Upper lobe of right lung (tissue), 1 donor: Measurements from ENCODE around the gene ARHGAP21. TPM values are rescaled to one million over a fixed set of nuclear protein-coding genes. Genes with fewer than 3 reads are reported as not detected.

Experiments
- ATAC-seq: fragments of 200-7000 bp; cut with Tn5 transposase; one replicate; pipeline ENCODE4 v1.9.1; 2020; ENCODE audit warnings: mild to moderate bottlenecking, moderate library complexity
- DNase-seq: peaks from one replicate; pipeline ENCODE4 v3.0.0-alpha.2; 2020
- H3K27ac ChIP-seq: fragments of 200-600 bp; one replicate; pipeline ENCODE4 v1.8.0; 2022
- H3K27me3 ChIP-seq: fragments of 200-600 bp; one replicate; pipeline ENCODE4 v1.8.0; 2022; ENCODE audit warnings: mild to moderate bottlenecking
- H3K36me3 ChIP-seq: fragments of 200-600 bp; one replicate; pipeline ENCODE4 v1.8.0; 2022
- H3K4me1 ChIP-seq: fragments of 200-600 bp; one replicate; pipeline ENCODE4 v1.8.0; 2022
- H3K4me3 ChIP-seq: fragments of 200-600 bp; one replicate; pipeline ENCODE4 v1.8.0; 2022; ENCODE audit warnings: mild to moderate bottlenecking
- H3K9me3 ChIP-seq: fragments of 200-600 bp; one replicate; pipeline ENCODE4 v1.8.0; 2022
- CTCF ChIP-seq: fragments of 200-600 bp; IDR thresholded peaks from one replicate; pipeline ENCODE4 v1.8.0; 2022; ENCODE audit warnings: antibody characterized with exemption
- intact Hi-C: fragments of 100-400 bp; cut with DNase I; formaldehyde crosslinking; loops from one replicate; pipeline ENCODE4 v1.11.0; 2022
- total RNA-seq: library from RNA; stranded (reverse); fragmentation: NEBNext Ultra II Directional; extraction: Animal tissue kit (Norgen Biotek cat#: 25700); gene quantifications from one replicate; pipeline ENCODE4 v1.2.1, GENCODE V29; 2021
- donor health status: DM: no; HTN: yes; CAD: no; lungs with severe emphysema.

Gene ARHGAP21
- total RNA-seq, 1 donor from 2014 or later, result 85.0 TPM

- TF ChIP-seq CTCF, result no peak
- H3K36me3 ChIP-seq, result no peaks in the 10 kb centered on the region
- no peak for ATAC-seq
- intact Hi-C loops, result no loop called here
- H3K27me3 ChIP-seq, result no peaks in the 10 kb centered on the region
- DNase-seq, result no peak
- no peak overlapping the region for H3K4me3 ChIP-seq
- peaks cover 19% of the 10 kb centered on the region for H3K4me1 ChIP-seq
- H3K27ac ChIP-seq, result no peak overlapping the region
- no peaks in the 10 kb centered on the region for H3K9me3 ChIP-seq
Measured at GRCh38 chr10:24681572-24682088, 42.1 kb downstream of the ARHGAP21 start.

DNA sequence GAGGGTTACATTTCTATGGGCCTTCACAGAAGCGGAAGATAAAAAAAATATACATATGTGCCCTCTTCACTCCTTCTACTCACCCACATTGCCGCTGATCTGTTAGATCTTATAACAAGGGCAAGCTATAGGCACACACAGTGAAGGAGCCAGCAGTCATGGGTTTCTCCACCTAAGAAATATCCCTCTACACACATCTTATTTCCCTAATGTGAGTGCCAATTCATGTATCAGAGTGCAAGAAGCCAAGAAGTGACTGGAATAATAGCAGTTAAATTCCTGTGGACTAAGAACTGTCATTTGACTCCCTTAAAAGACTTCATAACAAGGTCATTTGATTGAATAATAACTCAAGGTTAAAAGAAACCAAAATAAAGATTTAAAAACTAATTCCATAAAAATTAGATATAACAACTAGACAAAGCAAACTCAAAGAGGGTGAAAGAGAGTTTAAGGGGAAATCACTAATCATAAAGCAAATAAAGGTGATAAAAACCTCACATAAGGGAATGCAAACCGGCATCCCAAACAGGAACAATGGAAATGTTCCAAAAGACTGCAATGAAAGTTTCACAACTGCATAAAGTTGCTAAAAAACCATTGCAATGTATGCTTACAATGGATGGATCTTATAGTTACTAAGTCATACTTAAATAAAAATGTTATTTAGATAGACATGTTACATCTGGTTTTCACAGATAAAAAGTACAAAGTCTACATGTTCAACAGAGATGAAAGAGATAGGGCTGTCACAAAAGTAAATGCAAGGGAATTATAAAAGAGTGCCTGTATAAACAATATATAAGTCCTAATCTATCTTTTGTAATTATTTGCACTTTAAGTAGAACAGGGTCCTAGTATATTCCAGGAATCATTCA, 42.8 kb downstream of the ARHGAP21 start:
- Histone ChIP-seq H3K36me3 (no peaks in the 10 kb centered on the region), H3K27ac (no peak overlapping the region), H3K27me3 (no peaks in the 10 kb centered on the region), H3K4me3 (no peak overlapping the region), H3K4me1 (peaks cover 19% of the 10 kb centered on the region), H3K9me3 (no peaks in the 10 kb centered on the region)
- ATAC-seq (no peak), DNase-seq (no peak)
- intact Hi-C loops, result no loop called here
- TF ChIP-seq CTCF, result no peak

- Histone ChIP-seq H3K27ac (no peak overlapping the region), H3K36me3 (no peaks in the 10 kb centered on the region), H3K4me3 (no peak overlapping the region), H3K4me1 (peaks cover 19% of the 10 kb centered on the region), H3K27me3 (no peaks in the 10 kb centered on the region), H3K9me3 (no peaks in the 10 kb centered on the region)
- ATAC-seq (no peak), DNase-seq (no peak)
- no peak for TF ChIP-seq CTCF
- intact Hi-C loops, result no loop called here
Measured at GRCh38 chr10:24678757-24679156, 44.9 kb downstream of the ARHGAP21 start.

GRCh38 chr10:24674892-24675632, 48.6 kb downstream of the ARHGAP21 start:
- TF ChIP-seq CTCF, result no peak
- DNase-seq (no peak), ATAC-seq (no peak)
- no peaks in the 10 kb centered on the region for H3K36me3 ChIP-seq
- no peaks in the 10 kb centered on the region for H3K27me3 ChIP-seq
- H3K4me3 ChIP-seq, result no peak overlapping the region
- H3K4me1 ChIP-seq, result peaks cover 5% of the 10 kb centered on the region
- H3K9me3 ChIP-seq, result no peaks in the 10 kb centered on the region
- no peak overlapping the region for H3K27ac ChIP-seq
- intact Hi-C loops, result no loop called here

DNA sequence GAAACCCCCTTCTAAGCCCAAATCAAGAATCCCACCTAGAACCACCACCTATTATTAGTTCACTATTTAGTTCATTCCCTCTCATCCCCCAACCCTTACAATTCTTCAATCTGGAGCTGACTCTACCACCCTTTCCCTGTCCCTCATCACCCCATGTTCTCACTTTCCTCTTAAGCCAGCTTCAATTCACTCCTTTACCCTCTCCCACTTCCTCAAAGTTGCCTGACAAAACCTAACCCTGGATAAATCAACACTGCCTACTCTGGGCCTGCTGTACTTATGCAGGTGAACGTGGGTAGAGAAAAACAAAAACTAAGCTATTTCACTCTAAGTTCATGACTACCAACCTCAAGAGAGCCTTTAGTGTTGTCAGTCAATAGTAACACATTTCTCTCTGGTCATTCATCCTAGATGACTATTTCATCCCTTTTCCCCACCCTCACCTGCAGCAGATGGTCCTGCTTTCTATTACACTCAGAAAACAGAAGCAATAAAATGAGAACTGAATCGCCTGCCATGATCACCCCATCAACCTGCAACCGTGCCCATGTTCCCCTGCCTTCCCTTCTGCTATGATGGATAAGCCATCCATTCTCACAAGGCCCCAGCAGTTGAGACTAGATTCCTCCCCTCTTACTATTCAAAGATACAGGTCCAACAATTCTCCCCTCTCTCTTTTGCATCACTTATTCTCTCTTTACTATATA, 52.6 kb downstream of the ARHGAP21 start:
- Histone ChIP-seq H3K4me3 (no peak overlapping the region), H3K27ac (no peak overlapping the region), H3K4me1 (peaks cover 5% of the 10 kb centered on the region), H3K27me3 (no peaks in the 10 kb centered on the region), H3K36me3 (peaks cover 6% of the 10 kb centered on the region), H3K9me3 (no peaks in the 10 kb centered on the region)
- no peak for TF ChIP-seq CTCF
- intact Hi-C loops, result no loop called here
- ATAC-seq (no peak), DNase-seq (no peak)
